Fibroblast of villous mesenchyme (primary cell): ENCODE results near the gene HOXD11. TPM values are rescaled to one million over a fixed set of nuclear protein-coding genes. Genes with fewer than 3 reads are reported as not detected.

Source experiments
- DNase-seq: peaks from one replicate; pipeline ENCODE4 v3.0.0-alpha.2; 2010; ENCODE audit warnings: low read depth
- H3K4me3 ChIP-seq: 2 replicates; pipeline ENCODE4 v1.5.1; 2011; ENCODE audit warnings: low read depth, mild to moderate bottlenecking, low read length
- CTCF ChIP-seq: IDR thresholded peaks from 2 replicates; pipeline ENCODE4 v1.5.1; 2012; ENCODE audit warnings: low read depth, mild to moderate bottlenecking, low read length; ENCODE audit not compliant: insufficient read depth
- total RNA-seq: library from RNA; depleted of rRNA; stranded (reverse); fragments of >200 nt; gene quantifications from 2 replicates; pipeline ENCODE4 v1.2.3, GENCODE V29; 2012

The HOXD11 gene
- total RNA-seq, 1 donor = 42.3 TPM

GRCh38 chr2:176085861-176086771 lies 21.0 kb upstream of the HOXD11 start:
- TF ChIP-seq CTCF = peak; percentile 46
- peak; percentile 47 for DNase-seq
- H3K4me3 ChIP-seq = no peak overlapping the region

GRCh38 chr2:176087330-176088047 lies 19.6 kb upstream of the HOXD11 start:
- no peak for TF ChIP-seq CTCF
- DNase-seq = no peak
- H3K4me3 ChIP-seq = no peak overlapping the region

GRCh38 chr2:176088048-176088936 lies 18.8 kb upstream of the HOXD11 start:
- peak; percentile 41 for DNase-seq
- peak overlapping the region; percentile 39 for H3K4me3 ChIP-seq
- TF ChIP-seq CTCF = peak; percentile 80

- DNase-seq = no peak
- H3K4me3 ChIP-seq = no peak overlapping the region
- TF ChIP-seq CTCF = no peak
Observed at GRCh38 chr2:176088937-176089842, 17.9 kb upstream of the HOXD11 start.

GRCh38 chr2:176089843-176090395 lies 17.2 kb upstream of the HOXD11 start:
- DNase-seq = no peak
- H3K4me3 ChIP-seq = no peak overlapping the region
- TF ChIP-seq CTCF = no peak
